Epithelial cell of proximal tubule (primary cell): Measurements from ENCODE around the gene ARV1. TPM values are rescaled to one million over a fixed set of nuclear protein-coding genes. Genes with fewer than 3 reads are reported as not detected.
A peak's percentile ranks its signal among the peaks of the same experiment; 100 is the strongest.

Experiments used
- DNase-seq: peaks from one replicate; pipeline ENCODE4 v3.0.0-alpha.2; 2011; ENCODE audit warnings: low read depth
- H3K4me3 ChIP-seq: 2 replicates; pipeline ENCODE4 v1.5.1; 2011; ENCODE audit warnings: low read depth, mild to moderate bottlenecking, low read length
- total RNA-seq: library from RNA; depleted of rRNA; stranded (reverse); fragments of >200 nt; gene quantifications from 2 replicates; pipeline ENCODE4 v1.2.3, GENCODE V29; 2015
- TF ChIP-seq, protein P1 (sequence below): conservative IDR thresholded peaks from 2 replicates; pipeline ENCODE4 v1.5.1; 2012; ENCODE audit warnings: low read depth, mild to moderate bottlenecking, low read length

Gene ARV1
- 6.7 and 16.0 TPM in 2 replicates for total RNA-seq

DNA sequence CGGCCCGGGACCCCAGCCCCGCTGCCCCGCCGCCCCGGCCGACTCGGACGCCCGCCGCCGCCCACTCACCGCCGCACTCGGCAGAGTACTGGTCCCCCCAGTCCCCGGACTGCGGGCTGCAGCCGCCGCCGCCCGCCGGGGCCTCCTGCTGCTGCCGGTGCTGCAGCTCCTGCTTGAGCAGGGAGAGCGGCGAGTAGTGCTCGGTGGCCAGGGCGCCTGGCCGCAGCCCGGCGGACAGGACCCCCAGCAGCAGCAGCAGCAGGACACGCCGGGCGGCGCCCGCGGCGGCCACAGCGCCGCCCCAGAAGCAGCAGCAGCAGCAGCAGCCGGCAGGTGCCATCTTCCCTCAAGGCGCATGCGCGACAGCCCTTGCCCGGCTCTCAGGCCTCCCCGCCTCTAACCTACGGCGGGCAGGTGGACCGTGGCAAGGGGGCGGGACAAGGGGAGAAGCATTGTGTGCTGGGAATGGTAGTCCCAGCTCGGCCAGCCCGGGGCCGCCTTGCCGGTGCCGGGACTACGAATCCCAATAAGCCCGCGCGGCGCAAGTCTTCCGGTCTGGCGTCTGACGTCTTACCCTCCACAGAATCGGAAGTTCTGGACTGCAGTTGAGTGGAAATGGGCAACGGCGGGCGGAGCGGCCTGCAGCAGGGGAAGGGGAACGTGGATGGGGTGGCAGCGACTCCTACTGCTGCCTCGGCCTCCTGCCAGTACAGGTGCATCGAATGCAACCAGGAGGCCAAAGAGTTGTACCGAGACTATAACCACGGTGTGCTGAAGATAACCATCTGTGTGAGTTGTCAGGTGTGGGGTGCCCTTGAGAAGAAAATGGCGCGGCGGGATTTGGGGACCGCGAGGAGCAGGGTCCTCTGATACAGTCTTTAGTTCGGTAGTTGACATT is at the start of gene ARV1, which contains the start of gene TTC13:
Gene ARV1, plus strand, starts transcription at position 604 of the 898 bp plus-strand sequence. Its CDS starts 12 bp downstream, at position 616.
Gene TTC13, minus strand, starts transcription at position 371 of the 898 bp plus-strand sequence. Its CDS starts 31 bp downstream, at position 340.
- peak within 1 kb of the TSS; percentile 89 for H3K4me3 ChIP-seq
- TF ChIP-seq, protein P1, sequence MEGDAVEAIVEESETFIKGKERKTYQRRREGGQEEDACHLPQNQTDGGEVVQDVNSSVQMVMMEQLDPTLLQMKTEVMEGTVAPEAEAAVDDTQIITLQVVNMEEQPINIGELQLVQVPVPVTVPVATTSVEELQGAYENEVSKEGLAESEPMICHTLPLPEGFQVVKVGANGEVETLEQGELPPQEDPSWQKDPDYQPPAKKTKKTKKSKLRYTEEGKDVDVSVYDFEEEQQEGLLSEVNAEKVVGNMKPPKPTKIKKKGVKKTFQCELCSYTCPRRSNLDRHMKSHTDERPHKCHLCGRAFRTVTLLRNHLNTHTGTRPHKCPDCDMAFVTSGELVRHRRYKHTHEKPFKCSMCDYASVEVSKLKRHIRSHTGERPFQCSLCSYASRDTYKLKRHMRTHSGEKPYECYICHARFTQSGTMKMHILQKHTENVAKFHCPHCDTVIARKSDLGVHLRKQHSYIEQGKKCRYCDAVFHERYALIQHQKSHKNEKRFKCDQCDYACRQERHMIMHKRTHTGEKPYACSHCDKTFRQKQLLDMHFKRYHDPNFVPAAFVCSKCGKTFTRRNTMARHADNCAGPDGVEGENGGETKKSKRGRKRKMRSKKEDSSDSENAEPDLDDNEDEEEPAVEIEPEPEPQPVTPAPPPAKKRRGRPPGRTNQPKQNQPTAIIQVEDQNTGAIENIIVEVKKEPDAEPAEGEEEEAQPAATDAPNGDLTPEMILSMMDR, result peak; percentile 39
- DNase-seq, result peak; percentile 82

DNA sequence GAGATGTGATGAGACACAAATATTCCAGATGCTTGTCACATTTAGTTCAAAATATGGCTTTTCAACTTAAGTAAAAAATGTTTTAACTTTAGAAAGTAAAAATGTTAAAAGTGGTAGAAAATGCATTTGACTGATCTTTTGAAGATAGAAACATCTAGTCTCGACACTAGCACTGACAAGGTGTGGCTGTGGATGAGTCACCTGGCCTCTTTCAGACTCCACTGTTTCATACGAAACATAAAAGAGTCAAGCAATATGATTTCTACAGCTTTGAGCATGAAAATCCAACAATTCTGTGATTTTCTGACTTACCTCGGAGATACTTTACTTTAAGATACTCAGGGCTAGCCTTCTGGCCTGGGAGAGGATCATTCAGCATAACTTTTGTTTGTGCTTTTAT is 47.9 kb upstream of the ARV1 start:
- TF ChIP-seq, protein P1, result no peak
- DNase-seq, result no peak
- H3K4me3 ChIP-seq, result no peak overlapping the region

DNA sequence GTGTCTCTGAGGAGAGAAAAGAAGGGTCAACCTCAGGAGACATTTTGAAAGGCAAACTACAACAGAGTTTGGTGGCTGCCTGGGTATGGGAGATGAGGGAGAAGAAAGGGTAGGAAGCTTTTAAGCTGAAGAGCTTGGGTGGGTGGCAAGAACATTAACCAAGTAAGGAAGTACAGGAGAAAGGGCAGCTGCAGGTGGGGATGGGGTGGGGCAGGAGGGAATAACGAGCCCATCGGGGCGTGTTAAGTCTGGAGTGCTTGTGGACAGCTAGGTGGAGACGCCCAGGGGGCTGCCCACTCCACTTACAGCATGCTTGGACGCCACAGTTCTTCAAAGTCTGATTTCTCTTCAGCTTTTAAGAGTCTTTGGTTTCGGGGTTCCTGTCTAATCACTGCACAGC is 43.0 kb upstream of the ARV1 start:
- no peak for DNase-seq
- TF ChIP-seq, protein P1, result no peak
- no peak overlapping the region for H3K4me3 ChIP-seq

DNA sequence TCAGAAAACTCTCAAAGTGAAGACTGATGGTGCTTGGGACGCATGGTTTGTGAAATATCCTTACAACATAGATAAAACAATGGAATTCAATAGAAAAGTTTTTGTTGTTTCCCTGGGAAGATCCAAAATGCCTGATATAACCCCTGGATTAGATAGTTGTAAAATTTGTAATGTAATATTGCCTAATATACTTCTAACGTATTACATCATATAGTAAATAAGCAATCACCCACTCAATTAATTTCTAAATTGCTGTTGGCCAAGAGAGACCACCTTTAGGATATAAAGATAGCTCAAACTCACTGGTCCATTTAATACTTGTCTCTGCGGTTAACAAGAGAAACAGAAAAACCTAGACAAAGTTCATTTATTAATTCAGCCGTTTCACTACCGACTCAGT is 42.4 kb upstream of the ARV1 start:
- no peak for DNase-seq
- H3K4me3 ChIP-seq, result no peak overlapping the region
- TF ChIP-seq, protein P1, result no peak

DNA sequence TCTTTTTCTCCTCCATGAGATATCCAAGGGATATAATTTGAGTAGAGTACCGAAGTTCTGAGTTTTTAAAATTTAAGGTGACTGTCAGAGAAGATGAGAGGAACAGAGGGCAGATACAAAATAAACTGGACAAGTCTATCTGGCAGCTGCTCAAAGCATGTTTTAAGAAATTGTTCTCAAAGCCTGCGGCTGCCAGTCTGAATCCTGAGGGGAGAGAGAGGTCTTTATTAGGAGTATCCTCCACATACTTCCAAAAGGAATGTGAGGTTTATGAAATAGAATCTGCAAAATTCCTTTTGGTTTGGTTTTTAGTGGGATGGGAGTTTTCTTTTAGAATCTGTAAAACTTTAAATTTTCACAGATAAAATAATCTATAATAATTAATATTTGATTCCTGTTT is 41.5 kb upstream of the ARV1 start:
- no peak for DNase-seq
- TF ChIP-seq, protein P1, result no peak
- no peak overlapping the region for H3K4me3 ChIP-seq

DNA sequence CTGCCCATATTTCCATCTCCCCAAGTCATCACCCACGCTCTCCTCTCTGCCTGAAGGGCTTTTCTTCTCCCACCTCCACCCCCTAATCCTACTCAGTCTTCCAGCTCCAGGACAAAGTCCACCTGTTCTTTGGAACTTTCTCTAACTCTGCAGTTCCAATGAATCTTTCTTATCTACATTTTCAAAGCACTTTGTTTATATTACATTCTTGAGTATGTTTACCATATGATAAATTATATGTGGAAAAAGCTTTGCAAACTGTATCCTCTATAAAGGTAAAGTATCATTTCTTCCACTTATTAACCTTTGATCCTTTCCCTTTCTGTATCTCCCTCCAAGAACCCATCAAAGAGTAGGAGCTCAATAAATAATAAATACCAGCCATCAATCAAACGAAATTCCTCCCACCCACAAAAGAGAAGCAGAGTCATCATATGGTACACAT is 39.9 kb upstream of the ARV1 start:
- no peak overlapping the region for H3K4me3 ChIP-seq
- TF ChIP-seq, protein P1, result no peak
- DNase-seq, result no peak
